ENCODE measurements around the gene CD6.

- TF ChIP-seq CTCF (IDR thresholded peaks at IDR 0.05 in 8 of 11, conservative IDR thresholded peaks at IDR 0.05 in 3 of 11) (no peak), POLR2AphosphoS5 (IDR thresholded peaks at IDR 0.05) (peak in 1 of 3 donors; percentile 12)
Observed at GRCh38 chr11:60987577-60988277, 16.2 kb downstream of the CD6 start.
